GM15510 (cell line): ENCODE data around the gene RHCG.

ENCODE experiments used
- POLR2A ChIP-seq: IDR thresholded peaks from 3 replicates; pipeline ENCODE4 v1.6.1; 2011; ENCODE audit warnings: borderline replicate concordance; ENCODE audit not compliant: insufficient read length; ENCODE audit errors: extremely low read depth

The RHCG gene

GRCh38 chr15:89423981-89424380 lies 72.4 kb downstream of the RHCG start:
- no peak for TF ChIP-seq POLR2A
